OCI-LY1 (cell line): Measurements from ENCODE around the gene PLK2.
A peak's percentile ranks its signal among the peaks of the same experiment; 100 is the strongest.

ENCODE experiments used
- H2AFZ ChIP-seq: fragments of 200-600 bp; sonication (generic), shearing (Covaris generic); 2 replicates; pipeline ENCODE4 v1.6.0; 2014; ENCODE audit warnings: antibody characterized with exemption, mild to moderate bottlenecking, low read length
- H3F3A ChIP-seq: fragments of 200-600 bp; sonication (generic), shearing (Covaris generic); 2 replicates; pipeline ENCODE4 v1.6.0; 2014; ENCODE audit warnings: mild to moderate bottlenecking, antibody characterized with exemption, low read length, moderate library complexity; ENCODE audit not compliant: insufficient read depth
- H3K27ac ChIP-seq: fragments of 200-600 bp; sonication (generic); 2 replicates; pipeline ENCODE4 v1.5.1; 2014; ENCODE audit warnings: low read length, mixed run types, mild to moderate bottlenecking, low read depth; ENCODE audit not compliant: poor library complexity, severe bottlenecking
- H3K27me3 ChIP-seq: fragments of 200-600 bp; sonication (generic); 2 replicates; pipeline ENCODE4 v1.6.0; 2014; ENCODE audit warnings: antibody characterized with exemption, mild to moderate bottlenecking, low read length, moderate library complexity; ENCODE audit not compliant: insufficient read depth
- H3K36me3 ChIP-seq: fragments of 200-600 bp; sonication (generic); 2 replicates; pipeline ENCODE4 v1.6.1; 2014; ENCODE audit warnings: mild to moderate bottlenecking, antibody characterized with exemption, low read length, moderate library complexity, mixed read lengths; ENCODE audit not compliant: insufficient read depth
- H3K4me1 ChIP-seq: fragments of 200-600 bp; sonication (generic); 2 replicates; pipeline ENCODE4 v1.5.1; 2014; ENCODE audit warnings: mild to moderate bottlenecking, low read length, moderate library complexity; ENCODE audit not compliant: insufficient read depth, severe bottlenecking
- H3K4me2 ChIP-seq: fragments of 200-600 bp; sonication (generic), shearing (Covaris generic); 2 replicates; pipeline ENCODE4 v1.6.1; 2014; ENCODE audit warnings: low read length
- H3K4me3 ChIP-seq: fragments of 200-600 bp; sonication (generic); 2 replicates; pipeline ENCODE4 v1.5.1; 2014; ENCODE audit warnings: low read length, low read depth, mild to moderate bottlenecking, mixed read lengths; ENCODE audit not compliant: poor library complexity, severe bottlenecking
- H3K79me2 ChIP-seq: fragments of 200-600 bp; shearing (Covaris generic); 2 replicates; pipeline ENCODE4 v1.6.1; 2016; ENCODE audit warnings: mixed run types, low read length, mixed read lengths; ENCODE audit not compliant: insufficient read depth
- H3K9ac ChIP-seq: fragments of 200-600 bp; sonication (generic), shearing (Covaris generic); 2 replicates; pipeline ENCODE4 v1.6.1; 2014; ENCODE audit warnings: mild to moderate bottlenecking, low read length, mixed read lengths
- H3K9me2 ChIP-seq: fragments of 200-600 bp; sonication (generic), shearing (Covaris generic); 2 replicates; pipeline ENCODE4 v1.6.1; 2014; ENCODE audit warnings: low read depth, mild to moderate bottlenecking, low read length, mixed read lengths
- H3K9me3 ChIP-seq: fragments of 200-600 bp; shearing (Covaris generic); 2 replicates; pipeline ENCODE4 v1.6.1; 2014; ENCODE audit warnings: low read length, mixed read lengths
- H4K20me1 ChIP-seq: fragments of 200-600 bp; sonication (generic), shearing (Covaris generic); 2 replicates; pipeline ENCODE4 v1.6.0; 2016; ENCODE audit warnings: mild to moderate bottlenecking, low read length; ENCODE audit not compliant: insufficient read depth
- EZH2 ChIP-seq: fragments of 200-600 bp; sonication (generic), shearing (Covaris generic); IDR thresholded peaks from 2 replicates; pipeline ENCODE4 v1.8.0; 2017; ENCODE audit warnings: borderline replicate concordance, mixed run types, mild to moderate bottlenecking, antibody characterized with exemption, low read length, moderate library complexity, mixed read lengths
- TF ChIP-seq, protein P1 (sequence below): fragments of 200-600 bp; sonication (generic), shearing (Covaris generic); IDR thresholded peaks from 2 replicates; pipeline ENCODE4 v1.5.1; 2017; ENCODE audit warnings: mild to moderate bottlenecking, antibody characterized with exemption, low read length, moderate library complexity, mixed read lengths

Gene PLK2

DNA sequence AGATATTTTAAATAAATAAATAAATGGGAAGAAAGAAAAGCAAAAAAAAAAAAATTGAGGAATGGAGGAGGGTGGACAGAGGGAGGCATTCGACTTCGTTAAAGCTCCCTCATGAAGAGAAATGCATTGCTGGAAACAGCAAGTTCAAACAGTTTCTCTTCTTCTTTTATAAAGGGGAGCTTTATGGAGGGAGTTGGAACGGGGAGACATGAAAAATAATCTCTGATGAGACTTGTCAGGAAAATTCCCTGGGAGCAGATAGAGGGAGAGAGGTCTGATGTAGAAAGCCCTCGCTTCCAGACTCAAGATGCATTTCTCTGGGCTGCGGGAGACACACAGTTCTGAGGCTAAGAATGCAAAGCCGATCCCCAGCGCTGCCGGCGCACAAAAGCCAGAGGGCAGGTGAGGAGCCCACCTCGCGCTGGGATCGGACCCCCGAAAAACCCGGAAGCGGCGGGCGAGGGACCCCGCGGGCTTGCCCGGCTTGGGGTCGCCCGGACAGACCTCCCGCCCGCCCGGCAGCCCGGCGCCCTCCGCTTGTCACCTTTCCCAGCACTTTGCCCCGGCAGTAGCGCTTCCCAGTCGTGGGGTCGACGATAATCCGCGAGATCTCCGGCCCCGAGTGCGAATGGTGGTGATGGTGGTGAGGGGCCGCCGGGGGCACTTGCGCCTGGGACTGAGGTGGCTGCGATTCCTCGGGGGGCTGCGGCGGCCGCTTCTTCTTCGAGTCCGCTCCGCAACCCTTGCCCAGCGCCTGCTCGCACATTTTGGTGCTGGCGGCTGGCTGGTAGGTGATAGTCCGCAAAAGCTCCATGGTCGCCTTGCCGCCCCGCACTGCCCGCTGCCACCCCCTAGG, 512 bp downstream of the PLK2 start:
- peak overlapping the region; percentile 80 for H3K4me2 ChIP-seq
- peak overlapping the region; percentile 63 for H3K4me3 ChIP-seq
- H3K27me3 ChIP-seq, result no peaks in the 10 kb centered on the region
- H4K20me1 ChIP-seq, result no peaks in the 10 kb centered on the region
- TF ChIP-seq, protein P1, sequence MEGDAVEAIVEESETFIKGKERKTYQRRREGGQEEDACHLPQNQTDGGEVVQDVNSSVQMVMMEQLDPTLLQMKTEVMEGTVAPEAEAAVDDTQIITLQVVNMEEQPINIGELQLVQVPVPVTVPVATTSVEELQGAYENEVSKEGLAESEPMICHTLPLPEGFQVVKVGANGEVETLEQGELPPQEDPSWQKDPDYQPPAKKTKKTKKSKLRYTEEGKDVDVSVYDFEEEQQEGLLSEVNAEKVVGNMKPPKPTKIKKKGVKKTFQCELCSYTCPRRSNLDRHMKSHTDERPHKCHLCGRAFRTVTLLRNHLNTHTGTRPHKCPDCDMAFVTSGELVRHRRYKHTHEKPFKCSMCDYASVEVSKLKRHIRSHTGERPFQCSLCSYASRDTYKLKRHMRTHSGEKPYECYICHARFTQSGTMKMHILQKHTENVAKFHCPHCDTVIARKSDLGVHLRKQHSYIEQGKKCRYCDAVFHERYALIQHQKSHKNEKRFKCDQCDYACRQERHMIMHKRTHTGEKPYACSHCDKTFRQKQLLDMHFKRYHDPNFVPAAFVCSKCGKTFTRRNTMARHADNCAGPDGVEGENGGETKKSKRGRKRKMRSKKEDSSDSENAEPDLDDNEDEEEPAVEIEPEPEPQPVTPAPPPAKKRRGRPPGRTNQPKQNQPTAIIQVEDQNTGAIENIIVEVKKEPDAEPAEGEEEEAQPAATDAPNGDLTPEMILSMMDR, result no peak
- no peak for TF ChIP-seq EZH2
- H3K79me2 ChIP-seq, result no peaks in the 10 kb centered on the region
- H3K36me3 ChIP-seq, result no peaks in the 10 kb centered on the region
- peaks cover 35% of the 10 kb centered on the region for H3K4me1 ChIP-seq
- H3K27ac ChIP-seq, result no peak overlapping the region
- H2AFZ ChIP-seq, result no peak overlapping the region
- no peaks in the 10 kb centered on the region for H3K9me3 ChIP-seq
- H3K9me2 ChIP-seq, result no peaks in the 10 kb centered on the region
- H3F3A ChIP-seq, result no peaks in the 10 kb centered on the region
- peak overlapping the region; percentile 52 for H3K9ac ChIP-seq

DNA sequence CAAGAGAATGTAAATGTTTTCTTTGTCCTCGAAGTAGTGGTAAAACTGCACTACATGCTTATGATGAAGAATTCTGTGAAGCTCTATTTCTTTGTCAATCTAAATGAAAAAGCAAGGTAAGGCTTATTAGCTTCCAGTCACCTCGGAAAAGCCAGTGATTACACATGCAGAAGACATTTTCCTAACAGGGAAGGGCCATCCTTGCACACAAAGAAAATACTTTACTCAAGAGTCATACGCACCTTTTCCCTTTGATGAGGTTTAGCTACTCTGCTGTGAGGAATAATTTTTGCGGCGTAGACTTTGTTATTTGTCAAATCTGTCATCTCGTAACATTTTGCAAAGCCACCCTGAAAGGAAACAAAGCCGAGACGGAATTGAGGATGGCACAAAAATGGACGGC, 1.1 kb downstream of the PLK2 start:
- no peaks in the 10 kb centered on the region for H3K9me3 ChIP-seq
- H3K27me3 ChIP-seq, result no peaks in the 10 kb centered on the region
- H2AFZ ChIP-seq, result no peak overlapping the region
- H3K36me3 ChIP-seq, result no peaks in the 10 kb centered on the region
- no peaks in the 10 kb centered on the region for H3K79me2 ChIP-seq
- no peaks in the 10 kb centered on the region for H3K9me2 ChIP-seq
- no peak for TF ChIP-seq EZH2
- TF ChIP-seq, protein P1, result no peak
- no peak overlapping the region for H3K27ac ChIP-seq
- peaks cover 35% of the 10 kb centered on the region for H3K4me1 ChIP-seq
- no peak overlapping the region for H3K4me3 ChIP-seq
- H4K20me1 ChIP-seq, result no peaks in the 10 kb centered on the region
- no peaks in the 10 kb centered on the region for H3F3A ChIP-seq
- H3K4me2 ChIP-seq, result no peak overlapping the region
- H3K9ac ChIP-seq, result no peak overlapping the region

DNA sequence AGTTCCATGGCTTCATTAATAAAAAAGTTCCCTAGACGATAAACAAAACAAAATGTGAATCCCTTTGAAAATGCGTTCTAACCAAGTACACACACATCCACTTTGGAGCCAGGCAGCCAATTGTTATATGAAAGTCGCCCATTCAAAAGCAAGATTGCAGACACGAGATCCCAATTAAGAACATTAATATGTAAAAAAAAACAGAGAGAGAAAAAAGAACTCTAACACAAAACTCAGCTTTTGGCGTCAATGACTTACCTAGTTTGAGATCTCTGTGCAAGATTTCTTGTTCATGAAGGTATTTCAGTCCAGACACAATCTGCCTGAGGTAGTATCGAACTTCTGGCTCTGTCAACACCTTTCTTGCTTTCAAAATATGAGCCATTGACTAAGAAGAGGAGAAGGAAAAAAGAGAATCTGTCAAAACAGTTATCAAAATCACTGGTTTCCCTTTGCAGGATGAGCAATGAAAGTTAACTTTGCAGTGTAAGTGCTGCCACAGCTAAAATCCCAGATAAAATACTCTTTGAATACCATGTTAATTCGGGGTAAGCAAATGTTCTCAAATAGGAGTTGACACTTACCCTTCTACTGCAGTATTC, 1.6 kb downstream of the PLK2 start:
- Histone ChIP-seq H4K20me1 (no peaks in the 10 kb centered on the region), H3K4me1 (peaks cover 35% of the 10 kb centered on the region), H3K36me3 (no peaks in the 10 kb centered on the region), H3F3A (no peaks in the 10 kb centered on the region), H3K9me3 (no peaks in the 10 kb centered on the region), H3K4me3 (no peak overlapping the region), H3K27me3 (no peaks in the 10 kb centered on the region), H2AFZ (no peak overlapping the region), H3K4me2 (no peak overlapping the region), H3K79me2 (no peaks in the 10 kb centered on the region), H3K27ac (no peak overlapping the region), H3K9ac (no peak overlapping the region), H3K9me2 (no peaks in the 10 kb centered on the region)
- TF ChIP-seq EZH2, result no peak
- TF ChIP-seq, protein P1, result no peak
